HUES64 (cell line): ENCODE data around the gene LRRTM4.

Source experiments
- H3K27ac ChIP-seq: 2 replicates; pipeline ENCODE4 v1.7.0; 2013; ENCODE audit warnings: low read depth, low read length, inconsistent platforms
- H3K27me3 ChIP-seq: 2 replicates; pipeline ENCODE4 v1.6.1; 2013; ENCODE audit warnings: mild to moderate bottlenecking, low read length; ENCODE audit not compliant: insufficient read depth
- H3K36me3 ChIP-seq: 2 replicates; pipeline ENCODE4 v1.6.1; 2013; ENCODE audit warnings: mild to moderate bottlenecking, low read length; ENCODE audit not compliant: insufficient read depth
- H3K4me1 ChIP-seq: 2 replicates; pipeline ENCODE4 v1.6.1; 2013; ENCODE audit warnings: mild to moderate bottlenecking, low read length, moderate library complexity; ENCODE audit not compliant: insufficient read depth
- H3K4me3 ChIP-seq: 2 replicates; pipeline ENCODE4 v1.5.1; 2013; ENCODE audit warnings: mild to moderate bottlenecking, low read length, moderate library complexity
- H3K9ac ChIP-seq: 2 replicates; pipeline ENCODE4 v1.6.1; 2013; ENCODE audit warnings: mild to moderate bottlenecking, low read depth, low read length
- H3K9me3 ChIP-seq: 2 replicates; pipeline ENCODE4 v1.6.1; 2013; ENCODE audit warnings: low read depth, low read length; ENCODE audit not compliant: insufficient read depth
- WGBS: fragments of 150-250, 120-280 bp; methylation state at CpG from one replicate; pipeline ENCODE4 v1.1.7; 2013; ENCODE audit warnings: missing lambda C conversion rate; 5-methylcytosine and 5-hydroxymethylcytosine counted together

The LRRTM4 gene

GRCh38 chr2:76870011-76870410 is 652.2 kb downstream of the LRRTM4 start:
- no peaks in the 10 kb centered on the region for H3K36me3 ChIP-seq
- H3K9me3 ChIP-seq: no peaks in the 10 kb centered on the region
- H3K4me3 ChIP-seq: no peak overlapping the region
- no peak overlapping the region for H3K9ac ChIP-seq
- no CpG with 5 or more reads among the region's 1 CpG for WGBS
- no peaks in the 10 kb centered on the region for H3K27me3 ChIP-seq
- peaks cover 3% of the 10 kb centered on the region; the same call in 1 of the 2 replicates for H3K4me1 ChIP-seq
- H3K27ac ChIP-seq: no peak overlapping the region

- Histone ChIP-seq H3K27ac (no peak overlapping the region), H3K4me3 (no peak overlapping the region), H3K36me3 (no peaks in the 10 kb centered on the region), H3K9me3 (no peaks in the 10 kb centered on the region), H3K27me3 (no peaks in the 10 kb centered on the region), H3K4me1 (peaks cover 3% of the 10 kb centered on the region; the same call in 1 of the 2 replicates), H3K9ac (no peak overlapping the region)
- WGBS: 93% methylated on average over 2 of the region's 2 CpGs
These were observed 654.3 kb downstream of the LRRTM4 start for GRCh38 chr2:76867854-76868253.

GRCh38 chr2:76866464-76866863 is 655.7 kb downstream of the LRRTM4 start:
- no peak overlapping the region for H3K27ac ChIP-seq
- H3K9ac ChIP-seq: no peak overlapping the region
- H3K36me3 ChIP-seq: no peaks in the 10 kb centered on the region
- 92% methylated on average over 1 of the region's 1 CpG for WGBS
- no peaks in the 10 kb centered on the region for H3K9me3 ChIP-seq
- no peak overlapping the region for H3K4me3 ChIP-seq
- H3K27me3 ChIP-seq: no peaks in the 10 kb centered on the region
- H3K4me1 ChIP-seq: peaks cover 3% of the 10 kb centered on the region; the same call in 1 of the 2 replicates

- Histone ChIP-seq H3K9me3 (no peaks in the 10 kb centered on the region), H3K27me3 (no peaks in the 10 kb centered on the region), H3K36me3 (no peaks in the 10 kb centered on the region), H3K9ac (no peak overlapping the region), H3K4me1 (no peaks in the 10 kb centered on the region), H3K4me3 (no peak overlapping the region), H3K27ac (no peak overlapping the region)
- 92% methylated on average over 3 of the region's 3 CpGs for WGBS
These were observed 659.3 kb downstream of the LRRTM4 start for GRCh38 chr2:76862901-76863300.

- 96% methylated on average over 3 of the region's 3 CpGs for WGBS
- Histone ChIP-seq H3K27ac (no peak overlapping the region), H3K9me3 (no peaks in the 10 kb centered on the region), H3K36me3 (no peaks in the 10 kb centered on the region), H3K4me3 (no peak overlapping the region), H3K4me1 (no peaks in the 10 kb centered on the region), H3K27me3 (no peaks in the 10 kb centered on the region), H3K9ac (no peak overlapping the region)
These were observed 660.5 kb downstream of the LRRTM4 start for GRCh38 chr2:76861708-76862107.

- no peak overlapping the region for H3K9ac ChIP-seq
- H3K4me3 ChIP-seq: no peak overlapping the region
- 95% methylated on average over 1 of the region's 1 CpG for WGBS
- no peak overlapping the region for H3K27ac ChIP-seq
- no peaks in the 10 kb centered on the region for H3K27me3 ChIP-seq
- H3K4me1 ChIP-seq: no peaks in the 10 kb centered on the region
- no peaks in the 10 kb centered on the region for H3K36me3 ChIP-seq
- H3K9me3 ChIP-seq: no peaks in the 10 kb centered on the region
These were observed 671.2 kb downstream of the LRRTM4 start for GRCh38 chr2:76851000-76851399.

- H3K27me3 ChIP-seq: no peaks in the 10 kb centered on the region
- no peaks in the 10 kb centered on the region for H3K4me1 ChIP-seq
- WGBS: no CpG with 5 or more reads among the region's 1 CpG
These were observed 673.1 kb downstream of the LRRTM4 start for GRCh38 chr2:76849086-76849485.

GRCh38 chr2:76839826-76840225 is 682.4 kb downstream of the LRRTM4 start:
- H3K4me3 ChIP-seq: no peak overlapping the region
- 62% methylated on average over 1 of the region's 1 CpG for WGBS
- no peak overlapping the region for H3K9ac ChIP-seq
- no peaks in the 10 kb centered on the region for H3K27me3 ChIP-seq
- H3K36me3 ChIP-seq: no peaks in the 10 kb centered on the region
- H3K9me3 ChIP-seq: no peaks in the 10 kb centered on the region
- peaks cover 7% of the 10 kb centered on the region; the same call in 1 of the 2 replicates for H3K4me1 ChIP-seq
- H3K27ac ChIP-seq: no peak overlapping the region

More at GRCh38 chr2:76849086-76849485, 673.1 kb downstream of the LRRTM4 start:
- Histone ChIP-seq H3K36me3 (no peaks in the 10 kb centered on the region), H3K9me3 (no peaks in the 10 kb centered on the region), H3K4me3 (no peak overlapping the region), H3K27ac (no peak overlapping the region), H3K9ac (no peak overlapping the region)

- H3K36me3 ChIP-seq: no peaks in the 10 kb centered on the region
- no peak overlapping the region for H3K9ac ChIP-seq
- H3K4me3 ChIP-seq: no peak overlapping the region
- no peaks in the 10 kb centered on the region for H3K27me3 ChIP-seq
- H3K27ac ChIP-seq: no peak overlapping the region
- whole genome bisulfite sequencing: 75% methylated on average over 2 of the region's 3 CpGs
- H3K9me3 ChIP-seq: no peaks in the 10 kb centered on the region
- no peaks in the 10 kb centered on the region; the same call in 1 of the 2 replicates for H3K4me1 ChIP-seq
These were observed 692.6 kb downstream of the LRRTM4 start for GRCh38 chr2:76829374-76830234.

GRCh38 chr2:76826691-76827090 is 695.5 kb downstream of the LRRTM4 start:
- Histone ChIP-seq H3K27me3 (no peaks in the 10 kb centered on the region), H3K9me3 (no peaks in the 10 kb centered on the region), H3K9ac (no peak overlapping the region), H3K27ac (no peak overlapping the region), H3K36me3 (no peaks in the 10 kb centered on the region), H3K4me3 (no peak overlapping the region), H3K4me1 (no peaks in the 10 kb centered on the region; the same call in 1 of the 2 replicates)
- 80% methylated on average over 3 of the region's 3 CpGs for WGBS

- H3K9me3 ChIP-seq: no peaks in the 10 kb centered on the region
- no peak overlapping the region for H3K4me3 ChIP-seq
- H3K27me3 ChIP-seq: no peaks in the 10 kb centered on the region
- H3K9ac ChIP-seq: no peak overlapping the region
- H3K36me3 ChIP-seq: no peaks in the 10 kb centered on the region
- WGBS: 89% methylated on average over 5 of the region's 6 CpGs
- H3K4me1 ChIP-seq: no peaks in the 10 kb centered on the region; the same call in 1 of the 2 replicates
- no peak overlapping the region for H3K27ac ChIP-seq
These were observed 696.8 kb downstream of the LRRTM4 start for GRCh38 chr2:76825140-76825970.
